ENCODE measurements around the gene PRRC2C. TPM values are rescaled to one million over a fixed set of nuclear protein-coding genes. Genes with fewer than 3 reads are reported as not detected.

Gene PRRC2C
- total and polyA plus RNA-seq, 2 experiments from 2014 or later: 186 to 368 TPM

DNA sequence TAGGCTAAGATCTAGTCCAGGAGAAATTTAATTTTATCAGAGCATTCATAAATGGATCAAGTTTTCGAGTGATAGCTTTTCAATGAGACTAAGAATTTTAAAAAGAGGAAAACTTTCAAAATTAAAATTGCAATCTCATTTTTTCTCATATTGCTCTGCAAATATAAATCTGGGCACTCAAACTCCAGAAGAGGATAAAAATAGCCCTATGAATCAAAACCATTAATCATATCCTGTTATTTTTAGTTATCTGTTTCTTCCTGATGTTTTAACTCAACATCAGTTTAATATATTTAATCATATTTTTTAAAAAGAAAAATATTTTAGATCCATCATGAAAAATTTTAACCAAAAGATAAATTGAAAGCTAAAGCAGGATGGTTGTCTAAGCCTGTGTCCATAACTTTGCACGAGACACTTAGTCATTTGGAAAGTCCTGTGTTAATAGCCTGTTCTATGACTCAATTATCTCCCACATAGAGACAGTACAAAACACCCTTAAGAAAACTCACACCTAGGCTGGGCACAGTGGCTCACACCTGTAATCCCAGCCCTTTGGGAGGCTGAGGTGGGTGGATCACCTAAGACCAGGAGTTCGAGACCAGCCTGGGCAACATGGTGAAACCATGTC is 17.1 kb upstream of the PRRC2C start:
- no peaks in the 10 kb centered on the region; the same call in 2 of the 3 replicates for H3K9me3 Mint-ChIP-seq
- Histone ChIP-seq H3K27me3 (ENCODE audit: insufficient read depth) (no peaks in the 10 kb centered on the region), H3K79me2 (replicated peaks; ENCODE audit: insufficient read depth) (no peaks in the 10 kb centered on the region), H4K20me1 (replicated peaks; ENCODE audit: insufficient read depth) (no peaks in the 10 kb centered on the region), H2AFZ (no peak overlapping the region), H3K4me3 (no peak overlapping the region), H3K36me3 (ENCODE audit: insufficient read depth) (no peaks in the 10 kb centered on the region), H3K4me1 (ENCODE audit: insufficient read depth) (no peaks in the 10 kb centered on the region), H3K9me2 (ENCODE audit: insufficient read depth) (no peaks in the 10 kb centered on the region), H3F3A (replicated peaks; ENCODE audit: low read depth) (no peaks in the 10 kb centered on the region), H3K4me2 (no peak overlapping the region), H3K27ac (ENCODE audit: low read depth) (no peak overlapping the region)
- DNase-seq (ENCODE audit: low spot score) (no peak), ATAC-seq (no peak)
- TF ChIP-seq, protein P1, sequence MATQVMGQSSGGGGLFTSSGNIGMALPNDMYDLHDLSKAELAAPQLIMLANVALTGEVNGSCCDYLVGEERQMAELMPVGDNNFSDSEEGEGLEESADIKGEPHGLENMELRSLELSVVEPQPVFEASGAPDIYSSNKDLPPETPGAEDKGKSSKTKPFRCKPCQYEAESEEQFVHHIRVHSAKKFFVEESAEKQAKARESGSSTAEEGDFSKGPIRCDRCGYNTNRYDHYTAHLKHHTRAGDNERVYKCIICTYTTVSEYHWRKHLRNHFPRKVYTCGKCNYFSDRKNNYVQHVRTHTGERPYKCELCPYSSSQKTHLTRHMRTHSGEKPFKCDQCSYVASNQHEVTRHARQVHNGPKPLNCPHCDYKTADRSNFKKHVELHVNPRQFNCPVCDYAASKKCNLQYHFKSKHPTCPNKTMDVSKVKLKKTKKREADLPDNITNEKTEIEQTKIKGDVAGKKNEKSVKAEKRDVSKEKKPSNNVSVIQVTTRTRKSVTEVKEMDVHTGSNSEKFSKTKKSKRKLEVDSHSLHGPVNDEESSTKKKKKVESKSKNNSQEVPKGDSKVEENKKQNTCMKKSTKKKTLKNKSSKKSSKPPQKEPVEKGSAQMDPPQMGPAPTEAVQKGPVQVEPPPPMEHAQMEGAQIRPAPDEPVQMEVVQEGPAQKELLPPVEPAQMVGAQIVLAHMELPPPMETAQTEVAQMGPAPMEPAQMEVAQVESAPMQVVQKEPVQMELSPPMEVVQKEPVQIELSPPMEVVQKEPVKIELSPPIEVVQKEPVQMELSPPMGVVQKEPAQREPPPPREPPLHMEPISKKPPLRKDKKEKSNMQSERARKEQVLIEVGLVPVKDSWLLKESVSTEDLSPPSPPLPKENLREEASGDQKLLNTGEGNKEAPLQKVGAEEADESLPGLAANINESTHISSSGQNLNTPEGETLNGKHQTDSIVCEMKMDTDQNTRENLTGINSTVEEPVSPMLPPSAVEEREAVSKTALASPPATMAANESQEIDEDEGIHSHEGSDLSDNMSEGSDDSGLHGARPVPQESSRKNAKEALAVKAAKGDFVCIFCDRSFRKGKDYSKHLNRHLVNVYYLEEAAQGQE (IDR thresholded peaks at IDR 0.05; ENCODE audit: unreplicated experiment): no peak
- no peak overlapping the region for H3K27ac Mint-ChIP-seq
- no peaks in the 10 kb centered on the region for H3K4me1 Mint-ChIP-seq
- no peaks in the 10 kb centered on the region for H3K36me3 Mint-ChIP-seq (ENCODE audit: low read depth)
- H3K4me3 Mint-ChIP-seq: no peak overlapping the region
- H3K27me3 Mint-ChIP-seq (ENCODE audit: insufficient read depth, low read depth, poor library complexity): peaks cover 5% of the 10 kb centered on the region

DNA sequence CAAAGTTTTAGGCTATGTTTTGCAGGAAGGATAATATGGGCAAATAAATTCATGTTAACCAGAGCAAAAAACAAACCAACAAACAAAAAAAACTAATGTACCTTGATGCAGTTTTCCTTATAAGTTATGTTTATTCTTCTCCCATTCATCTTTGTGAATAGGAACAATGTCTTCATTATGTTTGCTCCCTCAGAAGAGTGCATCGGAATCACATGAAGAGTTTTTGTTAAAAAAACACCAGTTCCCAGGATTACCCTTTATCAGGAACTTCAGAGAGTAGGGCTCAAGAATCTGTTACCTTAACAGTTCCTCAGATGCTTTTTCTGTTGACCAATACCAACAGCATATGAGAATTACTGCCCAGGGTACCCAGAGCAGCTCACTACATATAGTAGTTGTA is 14.6 kb upstream of the PRRC2C start:
- no peaks in the 10 kb centered on the region for H3K79me2 ChIP-seq (replicated peaks; ENCODE audit: insufficient read depth)
- DNase-seq (ENCODE audit: low spot score) (no peak), ATAC-seq (no peak)
- Mint-ChIP-seq H3K27ac (no peak overlapping the region), H3K4me3 (no peak overlapping the region), H3K4me1 (no peaks in the 10 kb centered on the region), H3K36me3 (ENCODE audit: low read depth) (no peaks in the 10 kb centered on the region), H3K27me3 (ENCODE audit: insufficient read depth, low read depth, poor library complexity) (peaks cover under 1% of the 10 kb centered on the region), H3K9me3 (no peaks in the 10 kb centered on the region; the same call in 2 of the 3 replicates)
- H3K27me3 ChIP-seq (ENCODE audit: insufficient read depth): no peaks in the 10 kb centered on the region
- no peaks in the 10 kb centered on the region for H3K36me3 ChIP-seq (ENCODE audit: insufficient read depth)
- H3K4me3 ChIP-seq: no peak overlapping the region
- TF ChIP-seq EZH2phosphoT487 (IDR thresholded peaks at IDR 0.05; ENCODE audit: unreplicated experiment) (no peak), EZH2 (IDR thresholded peaks at IDR 0.05; ENCODE audit: low read depth, unreplicated experiment) (no peak), CREB1 (CRISPR knock-in tag; IDR thresholded peaks at IDR 0.05; ENCODE audit: low read depth) (no peak), ZNF331 (CRISPR knock-in tag; IDR thresholded peaks at IDR 0.05; ENCODE audit: low read depth) (no peak), ZNF114 (CRISPR knock-in tag; IDR thresholded peaks at IDR 0.05) (no peak), JUNB (IDR thresholded peaks at IDR 0.05; ENCODE audit: unreplicated experiment) (no peak), POLR2AphosphoS5 (IDR thresholded peaks at IDR 0.05; ENCODE audit: low read depth) (no peak), NANOG (IDR thresholded peaks at IDR 0.05; ENCODE audit: borderline replicate concordance) (no peak)
- TF ChIP-seq, protein P2, sequence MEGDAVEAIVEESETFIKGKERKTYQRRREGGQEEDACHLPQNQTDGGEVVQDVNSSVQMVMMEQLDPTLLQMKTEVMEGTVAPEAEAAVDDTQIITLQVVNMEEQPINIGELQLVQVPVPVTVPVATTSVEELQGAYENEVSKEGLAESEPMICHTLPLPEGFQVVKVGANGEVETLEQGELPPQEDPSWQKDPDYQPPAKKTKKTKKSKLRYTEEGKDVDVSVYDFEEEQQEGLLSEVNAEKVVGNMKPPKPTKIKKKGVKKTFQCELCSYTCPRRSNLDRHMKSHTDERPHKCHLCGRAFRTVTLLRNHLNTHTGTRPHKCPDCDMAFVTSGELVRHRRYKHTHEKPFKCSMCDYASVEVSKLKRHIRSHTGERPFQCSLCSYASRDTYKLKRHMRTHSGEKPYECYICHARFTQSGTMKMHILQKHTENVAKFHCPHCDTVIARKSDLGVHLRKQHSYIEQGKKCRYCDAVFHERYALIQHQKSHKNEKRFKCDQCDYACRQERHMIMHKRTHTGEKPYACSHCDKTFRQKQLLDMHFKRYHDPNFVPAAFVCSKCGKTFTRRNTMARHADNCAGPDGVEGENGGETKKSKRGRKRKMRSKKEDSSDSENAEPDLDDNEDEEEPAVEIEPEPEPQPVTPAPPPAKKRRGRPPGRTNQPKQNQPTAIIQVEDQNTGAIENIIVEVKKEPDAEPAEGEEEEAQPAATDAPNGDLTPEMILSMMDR (conservative IDR thresholded peaks at IDR 0.05; ENCODE audit: low read depth in 2 of 2): no peak
- no peaks in the 10 kb centered on the region for H3K4me1 ChIP-seq (ENCODE audit: insufficient read depth)
- no peak overlapping the region for H2AFZ ChIP-seq
- H4K20me1 ChIP-seq (replicated peaks; ENCODE audit: insufficient read depth): no peaks in the 10 kb centered on the region
- no peaks in the 10 kb centered on the region for H3F3A ChIP-seq (replicated peaks; ENCODE audit: low read depth)
- no peaks in the 10 kb centered on the region for H3K9me2 ChIP-seq (ENCODE audit: insufficient read depth)
- H3K4me2 ChIP-seq: no peak overlapping the region
- no peak overlapping the region for H3K27ac ChIP-seq (ENCODE audit: low read depth)
